HG02973 (cell line): ENCODE measurements around the gene BHMT2.

ENCODE experiments used
- ATAC-seq: cut with Tn5 transposase; IDR thresholded peaks from one replicate; pipeline ENCODE4 v1.9.1; 2021; ENCODE audit warnings: moderate library complexity; ENCODE audit not compliant: unreplicated experiment

Gene BHMT2

GRCh38 chr5:79119486-79119885 is 49.9 kb downstream of the BHMT2 start:
- ATAC-seq: no peak

- ATAC-seq: no peak
Observed at GRCh38 chr5:79120221-79120620, 50.7 kb downstream of the BHMT2 start.

DNA sequence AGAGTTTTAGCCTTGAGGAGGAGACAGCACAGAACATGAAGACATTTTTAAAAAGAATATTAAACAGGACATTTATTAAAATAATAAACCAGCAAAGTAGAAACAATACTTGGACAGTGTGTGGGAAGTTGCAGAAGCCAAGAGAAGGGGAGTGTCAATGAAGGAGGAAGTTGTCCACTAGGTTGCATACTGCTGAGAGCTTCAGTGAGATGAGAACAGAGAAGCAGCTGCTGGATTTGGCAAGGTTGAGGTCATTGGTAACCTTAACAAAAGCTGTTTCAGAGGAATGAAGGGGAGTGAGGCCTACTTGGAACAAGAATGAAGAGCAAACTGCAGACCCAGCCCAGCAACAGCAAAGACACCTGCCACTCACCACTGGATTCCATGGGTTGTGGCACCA is 53.4 kb downstream of the BHMT2 start:
- no peak for ATAC-seq

DNA sequence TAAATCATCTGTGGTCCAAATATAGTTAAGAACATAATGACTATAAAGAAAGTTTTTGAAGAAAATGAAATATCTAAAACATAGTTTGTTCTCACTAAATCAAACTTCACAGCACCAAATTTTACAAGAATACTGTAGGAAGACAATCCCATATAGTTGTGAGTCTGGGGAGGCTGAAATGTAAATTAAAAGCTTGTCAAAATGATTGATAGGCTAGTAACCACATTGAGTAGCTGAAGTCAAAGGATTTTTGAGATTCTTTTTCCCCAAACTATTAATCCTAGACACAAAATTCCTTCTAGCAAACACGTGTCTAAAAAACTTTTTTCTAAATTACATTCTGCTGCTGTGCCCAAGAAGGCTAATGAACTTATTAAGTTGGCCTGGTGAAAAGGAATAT is 55.0 kb downstream of the BHMT2 start:
- ATAC-seq: no peak

DNA sequence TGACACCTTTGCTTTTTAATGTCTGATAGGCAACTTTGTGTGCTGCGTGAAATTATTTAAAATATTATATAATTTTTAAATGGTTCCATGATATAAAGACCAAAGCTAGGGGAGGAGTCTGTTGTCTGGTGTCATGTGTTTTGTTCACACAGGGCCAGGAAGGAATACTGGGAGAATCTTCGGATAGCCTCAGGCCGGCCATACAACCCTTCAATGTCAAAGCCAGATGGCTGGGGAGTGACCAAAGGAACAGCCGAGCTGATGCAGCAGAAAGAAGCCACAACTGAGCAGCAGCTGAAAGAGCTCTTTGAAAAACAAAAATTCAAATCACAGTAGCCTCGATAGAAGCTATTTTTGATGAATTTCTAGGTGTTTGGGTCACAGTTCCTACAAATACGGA is 61.2 kb downstream of the BHMT2 start:
- no peak for ATAC-seq

DNA sequence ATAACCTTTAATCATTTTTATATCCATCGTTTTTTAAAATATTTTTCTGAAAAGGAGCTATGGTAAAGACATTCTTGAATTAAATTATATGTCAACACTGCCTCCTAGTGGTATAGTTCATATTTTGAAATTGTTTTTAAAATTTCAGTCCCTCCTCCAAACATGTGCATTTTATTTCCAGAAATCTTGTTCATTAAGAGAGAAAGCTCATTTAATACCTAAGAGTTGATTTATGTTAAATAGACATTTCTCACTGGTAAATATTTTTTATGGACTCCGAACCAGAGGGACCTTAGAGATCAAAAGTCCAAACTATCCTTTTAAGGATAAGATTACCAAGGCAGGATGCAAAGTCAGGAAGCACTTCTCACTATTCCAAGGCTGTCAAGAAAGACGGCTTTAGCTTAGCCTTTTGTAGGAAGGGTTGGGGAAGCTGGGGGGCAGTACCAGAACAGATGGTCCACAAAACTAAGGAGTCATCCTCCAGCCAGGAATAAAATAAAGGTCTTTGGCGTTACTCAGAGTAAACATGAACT is 63.6 kb downstream of the BHMT2 start:
- ATAC-seq: no peak

- no peak for ATAC-seq
Observed at GRCh38 chr5:79133657-79134451, 64.3 kb downstream of the BHMT2 start.

- no peak for ATAC-seq
Observed at GRCh38 chr5:79135790-79136553, 66.4 kb downstream of the BHMT2 start.

GRCh38 chr5:79136618-79137017 is 67.1 kb downstream of the BHMT2 start:
- ATAC-seq: no peak
